ENCODE measurements around the gene PLXNC1.

DNA sequence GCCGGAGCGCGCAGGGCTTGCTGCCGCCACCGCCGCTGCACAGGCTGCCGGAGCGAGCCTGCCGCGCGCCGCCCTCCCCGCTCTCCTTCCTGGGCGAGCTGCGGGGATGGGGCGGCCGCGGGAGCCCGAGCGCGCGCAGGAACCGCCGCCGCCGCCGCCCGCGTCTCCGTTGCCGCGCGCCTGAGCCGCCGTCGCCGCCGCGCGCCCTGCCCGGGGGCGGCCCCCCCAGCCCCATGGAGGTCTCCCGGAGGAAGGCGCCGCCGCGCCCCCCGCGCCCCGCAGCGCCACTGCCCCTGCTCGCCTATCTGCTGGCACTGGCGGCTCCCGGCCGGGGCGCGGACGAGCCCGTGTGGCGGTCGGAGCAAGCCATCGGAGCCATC, 352 bp downstream of the PLXNC1 start:
- no peak for TF ChIP-seq POLR2AphosphoS5 (IDR thresholded peaks at IDR 0.05; ENCODE audit: insufficient read depth in 1 of 2, low read depth in 1 of 2)
- TF ChIP-seq CTCF (IDR thresholded peaks at IDR 0.05), result no peak
